HG03280 (cell line): ENCODE results near the gene CARD11.

Experiments
- ATAC-seq: cut with Tn5 transposase; IDR thresholded peaks from one replicate; pipeline ENCODE4 v1.9.1; 2021; ENCODE audit warnings: mild to moderate bottlenecking, moderate library complexity; ENCODE audit not compliant: unreplicated experiment

CARD11 gene

GRCh38 chr7:2880874-2881533, 162.7 kb downstream of the CARD11 start:
- ATAC-seq = no peak

GRCh38 chr7:2880051-2880450, 163.6 kb downstream of the CARD11 start:
- ATAC-seq = no peak

- ATAC-seq = no peak
Observed at GRCh38 chr7:2879354-2879753, 164.3 kb downstream of the CARD11 start.

GRCh38 chr7:2878306-2878705, 165.4 kb downstream of the CARD11 start:
- no peak for ATAC-seq

GRCh38 chr7:2876031-2876731, 167.5 kb downstream of the CARD11 start:
- no peak for ATAC-seq

GRCh38 chr7:2873686-2874551, 169.7 kb downstream of the CARD11 start:
- no peak for ATAC-seq

GRCh38 chr7:2873146-2873545, 170.5 kb downstream of the CARD11 start:
- ATAC-seq = no peak

GRCh38 chr7:2872296-2872874, 171.3 kb downstream of the CARD11 start:
- ATAC-seq = no peak

GRCh38 chr7:2870471-2870931, 173.2 kb downstream of the CARD11 start:
- ATAC-seq = no peak

GRCh38 chr7:2869981-2870380, 173.7 kb downstream of the CARD11 start:
- no peak for ATAC-seq

GRCh38 chr7:2866601-2867000, 177.1 kb downstream of the CARD11 start:
- ATAC-seq = no peak

GRCh38 chr7:2864999-2865670, 178.5 kb downstream of the CARD11 start:
- ATAC-seq = peak; percentile 41

GRCh38 chr7:2864204-2864985, 179.3 kb downstream of the CARD11 start:
- no peak for ATAC-seq

GRCh38 chr7:2863461-2864066, 180.1 kb downstream of the CARD11 start:
- ATAC-seq = peak; percentile 89

- ATAC-seq = no peak
Observed at GRCh38 chr7:2862831-2863361, 180.8 kb downstream of the CARD11 start.

GRCh38 chr7:2861509-2861908, 182.2 kb downstream of the CARD11 start:
- no peak for ATAC-seq

GRCh38 chr7:2860627-2861133, 183.0 kb downstream of the CARD11 start:
- ATAC-seq = no peak

GRCh38 chr7:2859952-2860351, 183.7 kb downstream of the CARD11 start:
- no peak for ATAC-seq

GRCh38 chr7:2858621-2859020, 185.0 kb downstream of the CARD11 start:
- ATAC-seq = no peak
